Smooth muscle cell (in vitro differentiated cells): Measurements from ENCODE around the gene PZP. TPM values are rescaled to one million over a fixed set of nuclear protein-coding genes. Genes with fewer than 3 reads are reported as not detected.

ENCODE experiments used
- DNase-seq: peaks from one replicate; lab custom pipeline; 2025; ENCODE audit not compliant: unreplicated experiment; lab: John Stamatoyannopoulos, UW
- H2AFZ ChIP-seq: fragments of 200-600 bp; sonication (generic); 2 replicates; pipeline ENCODE4 v1.6.0; 2016; ENCODE audit warnings: antibody characterized with exemption, low read depth, mild to moderate bottlenecking
- H3F3A ChIP-seq: fragments of 200-600 bp; sonication (generic); 2 replicates; pipeline ENCODE4 v1.6.0; 2017; ENCODE audit warnings: antibody characterized with exemption, low read depth
- H3K27ac ChIP-seq: fragments of 200-600 bp; sonication (generic); 2 replicates; pipeline ENCODE4 v1.5.1; 2016; ENCODE audit warnings: low read depth, mild to moderate bottlenecking
- H3K27me3 ChIP-seq: fragments of 200-600 bp; sonication (generic); 2 replicates; pipeline ENCODE4 v1.6.1; 2016; ENCODE audit warnings: low read depth, mild to moderate bottlenecking
- H3K36me3 ChIP-seq: fragments of 200-600 bp; sonication (generic); 2 replicates; pipeline ENCODE4 v1.5.1; 2016; ENCODE audit warnings: low read depth
- H3K4me1 ChIP-seq: fragments of 200-600 bp; sonication (generic); 2 replicates; pipeline ENCODE4 v1.5.1; 2016; ENCODE audit warnings: low read depth
- H3K4me2 ChIP-seq: fragments of 200-600 bp; sonication (generic); 2 replicates; pipeline ENCODE4 v1.6.0; 2016; ENCODE audit warnings: mild to moderate bottlenecking
- H3K4me3 ChIP-seq: fragments of 200-600 bp; sonication (generic); 2 replicates; pipeline ENCODE4 v1.5.1; 2016; ENCODE audit warnings: mild to moderate bottlenecking
- H3K79me2 ChIP-seq: fragments of 200-600 bp; sonication (generic); 2 replicates; pipeline ENCODE4 v1.6.0; 2016; ENCODE audit warnings: low read depth, mild to moderate bottlenecking
- H3K9ac ChIP-seq: fragments of 200-600 bp; sonication (generic); 2 replicates; pipeline ENCODE4 v1.6.0; 2016; ENCODE audit warnings: low read depth
- H3K9me3 ChIP-seq: fragments of 200-600 bp; sonication (generic); replicated peaks from 2 replicates; pipeline ENCODE4 v1.5.1; 2016; ENCODE audit warnings: low read depth
- H4K20me1 ChIP-seq: fragments of 200-600 bp; sonication (generic); 2 replicates; pipeline ENCODE4 v1.6.0; 2016; ENCODE audit warnings: low read depth
- WGBS: methylation state at CpG from one replicate; pipeline ENCODE4 v1.1.7; 2016; ENCODE audit warnings: low lambda C conversion rate; 5-methylcytosine and 5-hydroxymethylcytosine counted together
- polyA plus RNA-seq: library from polyadenylated mRNA; unstranded; fragments of >200 nt; fragmentation: Nextera tagmentation; extraction: Ambion mirVana; gene quantifications from 2 replicates; pipeline ENCODE4 v1.2.1, GENCODE V29; 2016
- total RNA-seq: library from RNA; depleted of rRNA; stranded (reverse); fragments of >200 nt; gene quantifications from 2 replicates; pipeline ENCODE4 v1.2.3, GENCODE V29; 2014
- TF ChIP-seq, protein P1 (sequence below): fragments of 200-600 bp; sonication (generic); IDR thresholded peaks from 2 replicates; pipeline ENCODE4 v1.5.1; 2017; ENCODE audit warnings: borderline replicate concordance, mild to moderate bottlenecking, antibody characterized with exemption; ENCODE audit not compliant: insufficient read depth, poor library complexity, severe bottlenecking

The PZP gene
- total and polyA plus RNA-seq, 2 experiments from 2014 or later, result not detected

DNA sequence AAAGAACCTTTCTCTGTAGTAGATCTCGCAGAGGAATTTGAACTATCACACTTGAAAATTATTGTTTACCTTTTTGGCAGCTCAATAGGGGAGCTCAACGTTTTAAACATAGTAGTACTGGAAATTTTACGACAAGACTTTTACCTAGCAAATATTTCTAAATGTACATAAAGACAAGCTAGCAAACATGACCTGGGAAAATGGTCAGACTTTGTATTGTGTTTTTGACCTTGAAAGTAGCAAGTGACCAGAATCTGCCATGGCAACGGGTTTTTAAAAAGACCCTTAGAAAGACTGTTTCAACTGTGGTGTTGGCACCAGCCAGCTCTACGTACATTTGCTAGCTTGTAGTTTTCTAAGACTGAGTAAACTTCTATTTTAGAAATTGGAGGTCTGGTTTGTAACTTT lies 72.3 kb downstream of the PZP start:
- H3K27me3 ChIP-seq, result no peaks in the 10 kb centered on the region
- H3K27ac ChIP-seq, result no peak overlapping the region
- TF ChIP-seq, protein P1, sequence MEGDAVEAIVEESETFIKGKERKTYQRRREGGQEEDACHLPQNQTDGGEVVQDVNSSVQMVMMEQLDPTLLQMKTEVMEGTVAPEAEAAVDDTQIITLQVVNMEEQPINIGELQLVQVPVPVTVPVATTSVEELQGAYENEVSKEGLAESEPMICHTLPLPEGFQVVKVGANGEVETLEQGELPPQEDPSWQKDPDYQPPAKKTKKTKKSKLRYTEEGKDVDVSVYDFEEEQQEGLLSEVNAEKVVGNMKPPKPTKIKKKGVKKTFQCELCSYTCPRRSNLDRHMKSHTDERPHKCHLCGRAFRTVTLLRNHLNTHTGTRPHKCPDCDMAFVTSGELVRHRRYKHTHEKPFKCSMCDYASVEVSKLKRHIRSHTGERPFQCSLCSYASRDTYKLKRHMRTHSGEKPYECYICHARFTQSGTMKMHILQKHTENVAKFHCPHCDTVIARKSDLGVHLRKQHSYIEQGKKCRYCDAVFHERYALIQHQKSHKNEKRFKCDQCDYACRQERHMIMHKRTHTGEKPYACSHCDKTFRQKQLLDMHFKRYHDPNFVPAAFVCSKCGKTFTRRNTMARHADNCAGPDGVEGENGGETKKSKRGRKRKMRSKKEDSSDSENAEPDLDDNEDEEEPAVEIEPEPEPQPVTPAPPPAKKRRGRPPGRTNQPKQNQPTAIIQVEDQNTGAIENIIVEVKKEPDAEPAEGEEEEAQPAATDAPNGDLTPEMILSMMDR, result no peak
- no peaks in the 10 kb centered on the region for H3F3A ChIP-seq
- H3K36me3 ChIP-seq, result no peaks in the 10 kb centered on the region
- H3K4me1 ChIP-seq, result no peaks in the 10 kb centered on the region
- H3K9me3 ChIP-seq, result no peaks in the 10 kb centered on the region
- H2AFZ ChIP-seq, result no peak overlapping the region
- H3K4me2 ChIP-seq, result no peak overlapping the region
- no peak overlapping the region for H3K9ac ChIP-seq
- H3K4me3 ChIP-seq, result no peak overlapping the region
- no peaks in the 10 kb centered on the region for H4K20me1 ChIP-seq
- WGBS, result 91% methylated on average over 5 of the region's 5 CpGs
- DNase-seq, result no peak
- H3K79me2 ChIP-seq, result no peaks in the 10 kb centered on the region

DNA sequence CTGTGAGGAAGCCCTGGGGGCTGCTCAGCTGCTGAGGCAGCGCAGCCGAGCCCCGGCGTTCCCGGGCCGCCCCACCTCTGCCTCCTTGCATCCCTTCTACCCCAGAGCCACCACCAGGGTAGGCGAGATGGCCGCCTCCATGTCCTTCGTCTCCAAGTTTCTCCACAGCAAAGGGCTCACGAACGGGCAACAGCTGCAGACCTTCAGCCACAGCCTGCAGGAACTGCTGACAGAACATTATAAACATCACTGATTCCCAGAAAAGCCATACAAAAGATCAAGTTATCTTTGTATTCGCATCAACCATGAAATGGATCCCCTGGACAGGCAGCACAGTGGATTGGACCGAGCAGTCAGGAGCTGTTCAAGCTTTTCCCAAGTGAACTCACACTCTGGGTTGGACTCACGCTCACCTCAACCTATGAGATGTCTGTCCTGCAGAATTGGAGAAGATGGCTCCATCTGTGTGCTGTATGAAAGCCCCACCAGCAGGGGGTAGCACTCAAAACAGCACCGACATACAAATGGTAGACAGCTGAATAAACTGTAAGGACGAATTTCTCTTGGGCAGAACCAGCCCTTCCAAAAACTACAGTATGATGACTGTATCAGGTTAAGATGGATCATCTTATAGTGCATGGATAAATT lies 73.1 kb downstream of the PZP start:
- no peak overlapping the region for H2AFZ ChIP-seq
- H3F3A ChIP-seq, result no peaks in the 10 kb centered on the region
- no peak overlapping the region for H3K9ac ChIP-seq
- H3K4me3 ChIP-seq, result no peak overlapping the region
- H3K27me3 ChIP-seq, result no peaks in the 10 kb centered on the region
- H3K9me3 ChIP-seq, result no peaks in the 10 kb centered on the region
- no peak overlapping the region for H3K27ac ChIP-seq
- no peak overlapping the region for H3K4me2 ChIP-seq
- H3K36me3 ChIP-seq, result no peaks in the 10 kb centered on the region
- WGBS, result 93% methylated on average over 16 of the region's 16 CpGs
- H4K20me1 ChIP-seq, result no peaks in the 10 kb centered on the region
- TF ChIP-seq, protein P1, result no peak
- no peaks in the 10 kb centered on the region for H3K4me1 ChIP-seq
- DNase-seq, result no peak
- H3K79me2 ChIP-seq, result no peaks in the 10 kb centered on the region

DNA sequence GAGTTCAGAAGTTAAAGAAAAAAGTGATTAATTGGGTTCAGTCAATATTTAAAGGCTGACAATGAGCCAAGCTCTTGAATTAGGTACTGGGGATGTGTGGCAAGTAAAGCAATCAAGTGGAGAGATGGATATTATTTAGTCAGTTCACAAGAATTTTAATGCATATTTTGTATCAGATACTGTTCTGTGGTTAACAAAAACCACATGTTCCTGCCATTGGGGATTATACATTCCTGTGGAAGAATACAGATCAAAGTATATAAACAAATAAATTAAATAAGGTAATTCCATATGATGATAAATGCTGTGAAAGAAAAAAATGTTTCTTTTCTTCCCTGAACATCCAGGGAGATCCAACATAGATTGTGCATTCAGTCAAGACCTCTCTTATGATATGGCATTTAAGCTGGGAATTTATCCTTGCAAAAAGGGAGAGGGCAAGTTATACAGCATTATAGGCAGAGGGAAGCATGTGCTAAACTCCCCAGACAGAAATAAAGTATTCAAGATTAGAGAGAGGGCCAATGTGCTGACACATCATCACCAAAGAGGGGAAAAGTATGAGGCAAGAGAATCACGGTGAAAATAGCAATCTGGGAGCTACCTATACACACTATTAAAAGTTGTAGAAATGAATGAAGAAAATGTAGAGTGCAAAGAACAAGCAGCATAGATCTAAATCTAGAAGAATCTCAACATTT lies 74.8 kb downstream of the PZP start:
- Histone ChIP-seq H3K4me2 (peak overlapping the region; percentile 39), H3K27me3 (no peaks in the 10 kb centered on the region), H2AFZ (no peak overlapping the region), H3K4me1 (no peaks in the 10 kb centered on the region), H3K4me3 (no peak overlapping the region), H3F3A (no peaks in the 10 kb centered on the region), H3K79me2 (no peaks in the 10 kb centered on the region), H3K36me3 (no peaks in the 10 kb centered on the region), H4K20me1 (no peaks in the 10 kb centered on the region), H3K27ac (peak overlapping the region; percentile 42), H3K9ac (no peak overlapping the region), H3K9me3 (no peaks in the 10 kb centered on the region)
- DNase-seq, result no peak
- TF ChIP-seq, protein P1, result no peak
- 33% methylated on average over 1 of the region's 1 CpG for WGBS
